IPS DF 19.7 (cell line): ENCODE measurements around the gene GNB2.

Source experiments
- DNase-seq: peaks from one replicate; pipeline ENCODE4 v3.0.0-alpha.2; 2013; ENCODE audit warnings: low read depth, low spot score

Gene GNB2

DNA sequence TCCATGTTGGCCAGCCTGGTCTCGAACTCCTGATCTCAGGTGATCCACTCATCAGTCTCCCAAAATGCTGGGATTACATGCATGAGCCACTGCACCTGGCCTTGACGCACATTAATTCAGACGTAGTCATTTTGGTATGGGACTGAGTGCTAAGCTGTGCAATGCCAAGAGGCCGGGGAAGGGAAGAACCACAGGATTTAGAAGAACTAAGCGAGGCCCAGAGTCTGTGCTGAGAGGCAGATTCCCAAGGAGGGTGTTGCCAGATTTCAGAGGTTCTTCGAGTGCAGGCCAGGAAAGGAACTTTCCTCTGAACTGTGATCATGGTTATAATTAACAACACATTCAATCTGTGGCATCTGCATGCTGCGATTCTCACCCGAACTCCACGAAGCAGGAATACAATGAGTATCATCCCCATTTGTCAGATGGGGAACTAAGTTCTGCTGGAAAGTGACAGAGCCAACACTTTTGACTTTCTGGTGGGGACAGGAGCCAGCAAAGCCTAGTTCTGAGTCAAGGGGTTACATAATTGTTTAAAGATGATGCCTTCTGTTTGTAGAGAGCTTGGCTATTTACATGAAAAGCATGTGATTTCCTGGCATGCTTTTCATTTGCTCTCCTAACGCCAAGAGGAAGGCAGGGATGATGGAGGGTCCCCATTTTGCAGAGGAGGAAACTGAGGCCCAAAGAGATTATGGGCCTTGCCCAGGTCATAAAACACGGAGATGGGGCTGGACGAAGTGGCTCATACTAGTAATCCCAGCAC is 53.6 kb downstream of the GNB2 start:
- no peak for DNase-seq

DNA sequence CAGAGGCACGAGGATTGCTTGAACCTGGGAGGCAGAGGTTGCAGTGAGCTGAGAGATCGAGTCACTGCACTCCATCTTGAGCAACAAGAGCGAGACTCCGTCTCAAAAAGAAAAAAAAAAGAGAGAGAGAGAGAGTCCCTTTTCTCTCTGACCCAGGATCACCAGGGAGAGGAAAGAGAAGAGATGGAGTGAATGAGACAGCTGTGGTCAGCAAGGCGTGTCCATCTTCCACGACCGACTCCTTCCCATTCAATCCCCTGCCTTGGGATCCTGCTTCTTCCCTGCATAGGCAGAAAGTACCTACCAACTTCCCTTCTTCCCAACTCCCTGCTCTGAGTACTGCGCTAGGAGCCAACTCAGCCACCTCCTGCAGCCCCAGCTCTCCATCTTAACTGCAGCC is 54.7 kb downstream of the GNB2 start:
- DNase-seq: no peak
